ENCODE measurements around the gene IKZF4.
"Not testable (repeated sequence)": the region's sequence is repeated elsewhere in the genome, so short reads cannot be mapped to it uniquely, and the experiment has no call there.

The IKZF4 gene

DNA sequence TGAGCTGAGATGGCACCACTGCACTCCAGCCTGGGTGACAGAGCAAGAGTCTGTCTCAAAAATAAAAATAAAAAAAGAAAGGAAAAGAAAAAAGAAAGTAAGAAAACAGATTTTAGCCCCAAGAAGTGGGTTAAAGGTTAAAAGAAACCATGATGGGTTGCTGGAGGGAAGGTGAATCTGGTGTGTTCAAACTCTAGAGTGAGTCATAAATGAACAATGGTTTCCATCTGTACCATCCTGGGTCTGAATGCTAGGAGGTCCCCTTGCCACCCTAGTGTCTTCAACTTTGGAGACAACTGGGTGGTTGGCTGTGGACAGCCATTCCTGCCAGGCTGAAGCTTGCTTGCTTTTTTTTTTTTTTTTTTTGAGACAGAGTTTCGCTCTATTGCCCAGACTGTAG, 19.3 kb downstream of the IKZF4 start:
- no peak for DNase-seq (ENCODE audit: low spot score)

DNA sequence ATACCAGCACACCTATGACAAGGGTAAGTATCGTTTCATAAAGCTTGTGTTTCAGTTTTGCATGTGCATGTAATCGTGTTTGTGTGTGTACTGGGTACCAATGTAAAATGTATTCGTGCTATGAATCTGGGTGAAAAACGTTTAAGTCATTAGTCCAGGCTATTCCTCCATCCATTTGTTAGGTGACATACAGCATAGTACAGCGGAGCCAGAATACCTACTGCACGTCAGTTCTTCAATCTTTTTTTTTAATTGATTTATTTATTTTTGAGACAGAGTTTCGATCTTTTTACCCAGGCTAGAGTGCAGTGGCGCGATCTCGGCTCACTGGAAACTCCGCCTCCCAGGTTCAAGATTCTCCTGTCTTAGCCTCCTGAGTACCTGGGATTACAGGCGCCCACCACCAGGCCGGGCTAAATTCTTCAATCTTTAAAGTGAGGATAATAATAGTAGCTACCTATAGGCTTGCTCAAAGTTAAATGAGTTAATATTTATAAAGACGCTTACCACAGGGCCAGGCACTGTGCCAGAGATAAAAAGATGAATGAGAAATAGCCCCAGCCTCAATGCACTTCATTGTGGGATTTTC, 20.2 kb downstream of the IKZF4 start:
- DNase-seq (ENCODE audit: low spot score) = no peak

DNA sequence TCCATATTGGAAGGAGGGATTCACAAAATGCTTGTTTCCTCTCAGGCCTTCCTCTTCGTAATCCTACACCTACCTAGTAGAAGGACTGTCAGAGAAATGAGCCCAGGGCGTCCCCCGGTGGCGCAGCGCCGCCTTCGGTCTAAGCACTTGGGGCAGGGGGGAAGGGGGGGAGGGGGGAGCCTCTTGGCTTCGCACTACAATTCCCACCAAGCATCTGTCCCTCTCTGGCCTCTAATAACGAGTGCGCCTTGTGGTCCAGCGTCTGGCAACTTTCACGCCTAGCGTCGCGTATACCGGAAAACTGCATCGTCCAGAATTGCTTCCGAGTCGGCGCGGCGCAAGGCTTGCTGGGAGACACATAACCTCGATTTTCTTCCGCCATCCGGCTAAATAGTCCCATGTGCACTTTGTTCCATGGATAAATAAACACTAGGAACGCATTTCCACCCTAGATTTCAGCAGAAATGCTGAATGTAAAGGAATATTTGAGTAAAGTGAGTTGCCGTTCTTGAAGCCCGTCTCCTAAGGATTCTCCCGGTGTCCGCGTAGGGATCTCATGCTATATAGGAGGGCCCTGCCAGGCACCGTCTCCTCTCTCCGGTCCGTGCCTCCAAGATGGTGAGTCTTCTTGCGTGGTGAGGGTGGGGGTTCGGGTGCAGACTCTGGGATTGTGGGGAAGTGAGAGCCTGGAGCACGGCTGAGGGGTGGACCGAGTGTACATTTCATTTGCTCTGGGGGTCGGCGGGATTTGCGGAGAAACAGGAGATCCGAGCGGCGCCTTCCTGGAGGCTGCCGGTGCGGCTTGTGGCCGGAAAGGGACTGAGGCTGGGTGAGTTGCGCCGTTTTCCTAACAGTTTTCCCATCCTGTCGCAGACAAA, 20.9 kb downstream of the IKZF4 start, which contains the start of gene RPS26:
Gene RPS26, plus strand, starts transcription at position 367 of the 878 bp plus-strand sequence. Its CDS starts 249 bp downstream, at position 616.
- DNase-seq (ENCODE audit: low spot score) = peak; percentile 99

DNA sequence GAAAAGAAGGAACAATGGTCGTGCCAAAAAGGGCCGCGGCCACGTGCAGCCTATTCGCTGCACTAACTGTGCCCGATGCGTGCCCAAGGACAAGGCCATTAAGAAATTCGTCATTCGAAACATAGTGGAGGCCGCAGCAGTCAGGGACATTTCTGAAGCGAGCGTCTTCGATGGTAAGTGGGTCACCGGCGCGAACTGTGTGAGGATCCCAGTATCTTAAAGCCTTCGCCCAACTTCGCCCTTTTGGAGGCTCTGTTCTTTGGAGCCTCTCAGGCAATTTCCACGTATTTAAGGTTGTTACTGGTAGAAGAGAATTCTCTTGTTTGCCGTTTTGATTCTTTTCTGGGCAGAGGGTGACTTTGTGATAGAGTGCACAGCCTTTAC, 21.6 kb downstream of the IKZF4 start:
- not testable (repeated sequence) for DNase-seq (ENCODE audit: low spot score)

DNA sequence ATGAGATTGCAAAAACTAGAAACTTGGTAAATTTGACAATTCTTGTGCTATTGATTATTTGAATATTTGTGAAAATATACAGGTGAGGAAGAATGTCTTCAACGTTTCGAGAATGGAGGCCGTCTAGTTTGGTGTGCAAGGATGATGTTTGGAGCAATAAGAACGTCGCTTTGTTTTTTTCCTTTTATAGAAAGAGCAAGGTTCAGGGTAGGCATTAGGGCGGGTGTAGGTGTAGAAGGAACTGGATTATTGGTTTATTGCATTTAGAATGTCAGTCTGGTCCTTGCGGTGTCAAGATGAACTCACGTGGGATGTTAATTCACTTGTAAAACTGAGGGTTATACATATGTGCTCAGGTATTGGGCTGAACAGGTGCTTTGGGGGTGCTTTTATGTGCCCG, 22.0 kb downstream of the IKZF4 start:
- DNase-seq (ENCODE audit: low spot score) = no peak

DNA sequence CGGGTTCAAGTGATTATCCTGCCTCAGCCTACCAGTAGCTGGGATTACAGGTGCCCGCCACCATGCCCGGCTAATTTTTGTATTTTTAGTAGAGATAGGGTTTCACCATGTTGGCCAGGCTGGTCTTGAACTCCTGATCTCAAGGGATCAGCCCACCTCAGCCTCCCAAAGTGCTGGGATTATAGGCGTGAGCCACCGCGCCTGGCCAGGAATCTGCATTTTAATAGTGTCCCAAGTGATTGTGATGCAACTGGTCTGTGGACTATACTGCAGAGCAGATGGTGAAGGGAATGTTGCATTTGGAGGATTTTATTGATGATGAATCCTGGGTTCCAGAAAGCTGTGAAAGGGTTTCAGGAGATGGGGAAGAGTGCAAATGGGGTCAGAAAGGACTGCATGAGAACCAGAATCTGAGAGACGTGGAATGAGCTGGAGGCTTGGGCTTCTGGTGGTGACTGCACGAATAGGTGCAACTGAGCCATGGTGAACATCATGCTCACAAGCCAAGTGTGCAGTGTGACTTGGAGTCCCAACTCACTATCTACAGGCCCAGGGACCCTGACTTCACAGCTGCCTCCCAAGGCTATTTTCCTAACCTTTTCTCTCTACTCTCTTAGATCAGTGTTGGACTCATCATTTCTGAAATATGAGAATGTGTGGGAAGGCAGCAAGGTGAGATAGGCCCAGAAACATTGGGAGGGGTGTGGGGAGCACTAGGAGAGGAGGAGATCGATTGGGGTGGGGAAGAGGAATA, 25.4 kb downstream of the IKZF4 start:
- DNase-seq (ENCODE audit: low spot score) = no peak

DNA sequence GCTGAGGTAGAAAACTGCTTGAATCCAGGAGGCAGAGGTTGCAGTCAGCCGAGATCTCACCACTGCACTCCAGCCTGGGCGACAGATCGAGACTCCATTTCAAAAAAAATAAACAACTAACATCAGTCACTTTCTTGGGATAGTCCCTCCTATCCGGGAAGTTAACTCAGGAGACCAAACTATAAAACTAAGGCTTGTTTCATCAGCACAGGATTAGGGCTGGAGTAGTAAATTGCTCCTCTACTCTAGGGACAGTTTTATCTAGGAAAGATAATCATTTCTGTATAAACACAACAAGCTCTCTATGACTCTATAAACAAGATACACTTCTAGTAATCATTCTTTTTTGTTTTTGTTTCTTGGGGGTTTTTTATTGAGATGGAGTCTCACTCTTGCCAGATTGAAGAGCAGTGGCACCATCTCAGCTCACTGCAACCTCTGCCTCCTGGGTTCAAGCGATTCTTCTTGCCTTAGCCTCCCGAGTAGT, 32.6 kb downstream of the IKZF4 start:
- DNase-seq (ENCODE audit: low spot score) = no peak

DNA sequence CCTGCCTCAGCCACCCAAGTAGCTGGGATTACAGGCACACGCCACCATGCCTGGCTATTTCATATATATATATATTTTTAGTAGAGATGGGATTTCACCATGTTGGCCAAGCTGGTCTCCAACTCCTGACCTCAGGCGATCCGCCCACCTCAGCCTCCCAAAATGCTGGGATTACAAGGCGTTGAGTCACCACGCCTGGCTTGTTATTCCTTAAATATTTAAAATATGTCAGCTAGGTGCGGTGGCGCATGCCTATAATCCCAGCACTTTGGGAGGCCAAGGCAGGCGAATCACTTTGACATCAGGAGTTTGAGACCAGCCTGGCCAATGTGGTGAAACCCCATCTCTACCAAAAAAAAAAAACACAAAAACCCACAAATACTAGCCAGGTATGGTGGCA, 39.1 kb downstream of the IKZF4 start:
- DNase-seq (ENCODE audit: low spot score) = not testable (repeated sequence)

DNA sequence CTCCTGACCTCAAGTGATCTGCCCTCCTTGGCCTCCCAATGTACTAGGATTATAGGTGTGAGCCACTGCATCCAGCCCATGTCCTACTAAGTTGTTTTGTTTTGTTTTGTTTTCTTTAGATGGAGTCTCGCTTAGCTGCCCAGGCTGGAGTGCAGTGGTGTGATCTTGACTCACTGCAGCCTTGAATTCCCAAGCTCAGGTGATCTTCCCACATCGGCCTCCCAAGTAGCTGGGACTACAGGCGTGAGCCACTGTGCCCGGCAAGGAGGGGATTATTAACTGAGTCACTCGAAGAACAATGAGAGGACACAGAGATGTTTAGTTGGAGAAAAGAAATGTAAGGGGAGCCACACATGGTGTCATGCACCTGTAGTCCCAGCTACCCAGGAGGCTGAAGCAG, 41.1 kb downstream of the IKZF4 start:
- no peak for DNase-seq (ENCODE audit: low spot score)

DNA sequence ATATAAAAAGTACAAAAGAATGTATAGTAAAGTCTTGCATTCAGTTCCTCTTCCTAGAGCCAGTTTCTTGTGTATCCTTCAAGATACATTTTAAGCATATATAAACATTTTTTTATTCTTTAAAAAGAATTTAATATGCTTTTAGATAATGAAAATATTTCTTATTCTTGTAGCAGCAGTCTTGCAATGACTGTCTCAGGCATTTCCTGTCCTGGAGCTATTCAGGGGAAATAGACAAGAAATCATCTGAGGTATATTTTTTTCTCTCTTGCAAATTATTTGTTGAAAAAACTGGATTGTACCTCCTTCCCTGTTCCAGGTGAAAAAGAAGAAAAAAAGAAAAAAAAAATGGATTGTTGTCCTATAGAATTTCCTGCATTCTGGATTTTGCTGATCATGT, 42.2 kb downstream of the IKZF4 start:
- no peak for DNase-seq (ENCODE audit: low spot score)

DNA sequence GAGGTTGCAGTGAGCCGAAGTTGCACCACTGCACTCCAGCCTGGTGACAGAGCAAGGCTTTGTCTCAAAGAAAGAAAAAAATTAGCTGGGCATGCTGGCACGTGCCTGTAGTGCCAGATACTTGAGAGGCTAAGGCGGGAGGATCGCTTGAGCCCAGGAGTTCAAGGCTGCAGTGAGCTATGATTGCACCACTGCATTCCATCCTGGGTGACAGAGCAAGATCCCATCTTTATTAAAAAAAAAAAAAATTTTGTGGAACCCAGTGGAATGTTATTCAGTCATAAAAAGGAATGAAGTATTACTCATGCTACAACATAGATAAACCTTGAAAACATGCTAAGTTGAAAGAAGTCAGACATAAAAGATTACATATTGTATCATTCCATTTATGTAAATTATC, 50.8 kb downstream of the IKZF4 start:
- DNase-seq (ENCODE audit: low spot score) = no peak

DNA sequence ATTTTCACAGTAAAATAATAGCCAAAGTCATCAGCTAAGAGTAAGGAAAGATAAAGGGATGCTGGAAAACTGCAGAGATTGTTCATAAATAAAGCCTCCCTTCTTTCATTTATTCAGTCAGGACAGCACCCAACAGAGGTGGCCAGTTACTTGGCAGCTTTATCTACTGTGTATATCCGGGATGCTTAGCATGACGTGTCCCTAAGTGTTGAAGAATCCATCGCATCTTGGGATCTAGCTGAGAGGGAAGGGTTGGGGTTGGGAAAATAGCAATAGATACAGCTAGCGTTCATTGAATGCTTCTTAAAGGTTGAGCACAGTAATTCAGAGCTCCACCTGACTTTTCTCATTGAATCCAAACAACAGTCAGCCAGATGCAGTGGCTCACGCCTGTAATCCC, 53.6 kb downstream of the IKZF4 start:
- no peak for DNase-seq (ENCODE audit: low spot score)

DNA sequence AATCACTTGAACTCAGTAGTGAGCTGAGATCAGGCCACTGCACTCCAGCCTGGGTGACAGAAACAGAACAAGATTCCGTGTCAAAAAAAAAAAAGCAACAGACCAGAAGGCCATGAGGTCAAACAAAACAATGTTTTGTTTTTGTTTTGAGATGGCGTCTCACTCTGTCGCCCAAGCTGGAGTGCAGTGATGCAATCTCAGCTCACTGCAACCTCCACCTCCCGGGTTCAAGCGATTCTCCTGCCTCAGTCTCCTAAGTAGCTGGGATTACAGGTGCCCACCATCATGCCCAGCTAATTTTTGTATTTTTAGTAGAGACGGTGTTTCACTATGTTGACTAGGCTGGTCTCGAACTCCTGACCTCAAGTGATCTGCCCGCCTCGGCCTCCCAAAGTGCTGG, 57.1 kb downstream of the IKZF4 start:
- DNase-seq (ENCODE audit: low spot score) = not testable (repeated sequence)

DNA sequence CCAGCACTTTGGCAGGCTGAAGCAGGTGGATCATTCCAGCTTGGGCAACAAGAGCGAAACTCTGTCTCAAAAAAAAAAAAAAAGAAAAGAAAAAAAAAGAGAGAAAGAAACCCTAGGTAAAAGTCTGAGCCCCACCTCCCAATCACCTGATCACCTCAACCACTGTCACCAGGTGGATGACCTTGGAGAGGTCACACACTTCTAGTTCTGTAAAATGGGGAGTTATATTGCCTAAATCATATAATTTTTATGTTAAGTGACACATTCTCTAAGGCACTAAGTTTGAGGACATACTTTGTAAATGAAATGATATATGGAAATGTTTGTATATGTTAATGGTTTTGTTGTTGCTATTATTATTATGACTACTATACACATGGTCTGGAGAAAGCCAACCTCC, 57.6 kb downstream of the IKZF4 start:
- no peak for DNase-seq (ENCODE audit: low spot score)

DNA sequence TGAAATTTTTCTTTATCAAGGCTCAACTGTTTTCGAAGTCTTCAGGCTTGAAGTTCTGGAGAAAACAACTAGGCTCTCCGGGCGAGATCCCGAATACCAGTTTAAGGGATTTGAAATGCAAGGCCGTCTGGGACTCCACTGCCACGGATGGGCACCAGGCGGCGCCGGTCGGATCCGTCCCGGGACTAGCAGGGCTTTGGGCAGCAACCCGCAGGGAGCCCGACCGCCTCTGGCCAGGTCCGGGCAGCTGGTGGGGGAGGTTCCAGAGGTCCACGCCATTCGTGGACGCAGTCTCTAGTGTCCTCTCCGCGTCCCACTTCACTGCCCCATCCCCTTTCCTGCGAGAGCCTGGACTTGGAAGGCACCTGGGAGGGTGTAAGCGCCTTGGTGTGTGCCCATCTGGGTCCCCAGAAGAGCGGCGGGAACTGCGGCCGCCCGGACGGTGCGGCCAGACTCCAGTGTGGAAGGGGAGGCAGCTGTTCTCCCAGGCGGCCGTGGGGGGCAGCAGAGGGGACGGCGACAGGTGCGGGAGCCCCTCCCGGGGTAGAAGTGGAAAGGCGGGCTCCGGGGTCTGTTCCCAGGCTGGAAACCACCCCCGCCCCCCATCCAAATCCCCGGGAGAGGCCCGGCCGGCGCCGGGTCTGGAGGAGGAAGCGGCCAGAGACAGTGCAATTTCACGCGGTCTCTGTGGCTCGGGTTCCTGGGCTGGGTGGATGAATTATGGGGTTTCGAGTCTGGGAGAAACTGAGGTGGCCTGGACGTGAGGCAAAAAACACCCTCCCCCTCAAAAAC, 58.3 kb downstream of the IKZF4 start:
- peak; percentile 98 for DNase-seq (ENCODE audit: low spot score)

DNA sequence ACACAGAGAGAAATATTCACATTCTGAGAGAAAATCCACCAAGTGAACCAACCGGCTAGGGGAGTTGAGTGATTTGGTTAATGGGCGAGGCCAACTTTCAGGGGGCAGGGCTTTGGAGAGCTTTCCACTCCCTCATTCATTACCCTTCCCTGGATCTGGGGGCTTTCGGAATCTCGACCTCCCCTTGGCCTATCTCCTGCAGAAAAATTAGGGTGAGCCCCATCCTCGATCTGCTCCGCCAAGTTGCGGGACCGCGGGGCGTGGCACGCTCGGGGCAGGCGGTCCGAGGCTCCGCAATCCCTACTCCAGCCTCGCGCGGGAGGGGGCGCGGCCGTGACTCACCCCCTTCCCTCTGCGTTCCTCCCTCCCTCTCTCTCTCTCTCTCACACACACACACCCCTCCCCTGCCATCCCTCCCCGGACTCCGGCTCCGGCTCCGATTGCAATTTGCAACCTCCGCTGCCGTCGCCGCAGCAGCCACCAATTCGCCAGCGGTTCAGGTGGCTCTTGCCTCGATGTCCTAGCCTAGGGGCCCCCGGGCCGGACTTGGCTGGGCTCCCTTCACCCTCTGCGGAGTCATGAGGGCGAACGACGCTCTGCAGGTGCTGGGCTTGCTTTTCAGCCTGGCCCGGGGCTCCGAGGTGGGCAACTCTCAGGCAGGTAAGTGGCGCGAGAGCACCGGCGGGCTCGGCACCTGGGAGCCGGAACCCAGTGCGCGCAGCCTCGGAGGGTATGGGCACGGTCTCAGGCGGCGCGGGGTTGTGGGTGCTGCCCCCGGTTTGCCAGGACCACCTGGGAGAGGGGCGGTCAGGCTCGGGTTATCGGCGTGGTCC, 59.1 kb downstream of the IKZF4 start, which contains the start of gene ERBB3:
Gene ERBB3, plus strand, starts transcription at position 443 of the 833 bp plus-strand sequence. Its CDS starts 136 bp downstream, at position 579.
- DNase-seq (ENCODE audit: low spot score) = peak; percentile 88

DNA sequence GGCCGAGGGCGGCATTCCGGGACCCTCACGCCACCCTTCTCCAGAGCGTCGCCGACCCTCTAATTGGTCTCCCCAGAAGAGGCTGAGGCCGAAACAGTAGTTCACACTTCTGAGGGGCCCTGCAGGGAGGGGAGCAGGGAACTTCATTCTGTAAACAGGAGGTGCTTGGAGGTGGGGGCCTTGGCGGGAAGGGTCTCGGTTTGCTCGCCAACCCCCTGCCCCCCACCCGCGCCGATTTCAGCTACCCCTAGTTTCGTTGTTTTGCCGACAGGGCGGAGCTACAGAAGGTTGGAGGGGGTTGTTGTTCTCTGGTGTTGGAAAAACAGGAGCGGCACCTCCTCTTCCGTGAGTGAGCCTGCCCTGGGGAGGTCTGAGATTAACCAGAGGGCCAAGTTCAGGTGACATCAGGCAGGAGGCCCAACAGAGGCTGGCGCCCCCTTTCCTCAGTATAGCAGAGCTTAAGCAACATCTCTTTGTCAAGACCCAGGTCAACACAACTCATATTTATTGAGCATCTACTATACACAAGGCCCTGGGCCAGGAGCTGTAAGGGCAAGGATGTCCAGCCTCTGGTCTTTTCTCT, 59.8 kb downstream of the IKZF4 start:
- DNase-seq (ENCODE audit: low spot score) = peak; percentile 56

DNA sequence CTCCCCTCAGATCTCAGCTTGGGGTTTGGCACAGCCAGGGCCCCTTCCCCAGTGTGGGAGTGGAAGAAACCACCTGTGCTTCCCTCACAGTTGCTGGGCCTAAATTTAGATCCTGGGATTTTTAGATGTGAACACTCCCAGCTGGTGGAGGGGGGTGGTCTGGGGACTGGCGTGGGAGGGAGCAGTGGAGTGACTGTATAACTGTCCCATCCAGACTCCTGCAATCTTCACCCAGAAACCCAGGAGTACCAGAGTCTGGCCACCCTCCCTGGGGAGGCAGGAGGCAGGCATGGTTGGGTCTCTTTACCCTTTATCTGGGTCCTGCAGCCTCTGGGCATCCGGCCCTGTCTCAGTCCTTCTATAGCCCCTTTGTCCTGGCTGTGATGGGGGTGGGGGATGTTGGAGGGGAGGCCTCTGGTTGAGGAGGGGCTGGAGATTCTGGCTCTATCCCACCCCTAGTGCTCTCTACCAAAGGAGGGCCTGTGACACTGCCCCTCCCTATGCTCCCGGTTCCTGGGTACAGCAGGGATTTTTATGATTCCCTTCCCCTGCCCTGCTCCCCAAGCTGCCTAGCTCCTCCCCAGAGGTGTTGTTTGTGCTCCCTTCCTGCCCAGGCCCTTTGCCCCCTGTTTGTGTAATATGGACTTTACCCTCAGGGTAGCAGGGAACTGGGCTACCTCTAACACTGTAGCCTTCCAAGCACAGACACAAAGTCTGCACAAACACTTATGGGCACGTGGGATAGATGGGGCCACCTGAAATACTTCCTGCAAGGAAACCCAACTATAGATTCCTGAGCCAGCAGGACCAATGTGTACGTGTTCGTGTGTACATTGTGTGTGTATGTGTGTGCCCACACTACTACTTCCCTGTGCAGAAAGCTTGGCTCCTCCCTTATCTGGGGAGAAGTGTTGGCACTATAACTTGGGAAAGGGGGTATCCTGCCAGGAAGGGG, 60.8 kb downstream of the IKZF4 start:
- peak; percentile 61 for DNase-seq (ENCODE audit: low spot score)

DNA sequence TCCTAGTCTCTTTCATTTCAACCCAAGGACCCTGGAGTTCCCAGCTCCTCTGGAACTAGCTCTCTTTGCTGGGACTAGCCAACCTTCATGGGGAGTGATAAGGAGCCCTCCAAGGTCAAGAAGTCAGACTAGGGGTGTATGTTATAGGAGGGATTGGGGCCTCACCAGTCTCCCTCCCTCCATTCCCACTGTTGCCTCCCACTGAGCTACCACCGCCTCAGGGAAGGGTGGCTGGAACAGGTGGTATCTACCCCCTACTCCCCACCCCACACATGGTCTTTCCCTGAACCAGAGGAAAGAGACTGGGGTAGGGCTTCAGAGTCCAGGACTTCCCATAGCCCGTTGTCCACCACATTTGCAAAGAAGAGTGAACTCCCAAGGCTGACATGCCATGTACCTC, 61.5 kb downstream of the IKZF4 start:
- DNase-seq (ENCODE audit: low spot score) = no peak
